SK-N-SH (cell line): Measurements from ENCODE around the gene LSM3.

Source experiments
- ELF1 ChIP-seq: IDR thresholded peaks from 2 replicates; pipeline ENCODE4 v1.4.0; 2012
- EP300 ChIP-seq, 2 experiments: IDR thresholded peaks; 2 replicates each; pipeline versions ENCODE4 v1.4.0 to v1.6.1; 2012; ENCODE audit warnings: borderline replicate concordance in 1 of 2, low read depth in 1 of 2, low read length in 1 of 2
- MXI1 ChIP-seq: IDR thresholded peaks from 2 replicates; pipeline ENCODE4 v1.6.1; 2012; ENCODE audit warnings: mild to moderate bottlenecking, low read depth, low read length, improper control_type of control experiment
- POLR2AphosphoS5 ChIP-seq: IDR thresholded peaks from 2 replicates; pipeline ENCODE4 v1.6.1; 2012; ENCODE audit warnings: low read depth, low read length
- RAD21 ChIP-seq: IDR thresholded peaks from 2 replicates; pipeline ENCODE4 v1.6.1; 2012; ENCODE audit warnings: mild to moderate bottlenecking, low read length
- RCOR1 ChIP-seq: fragments of 150-350 bp; IDR thresholded peaks from 2 replicates; pipeline ENCODE4 v1.6.1; 2017; ENCODE audit warnings: antibody characterized with exemption, low read length
- RFX5 ChIP-seq: IDR thresholded peaks from 2 replicates; pipeline ENCODE4 v1.6.1; 2012; ENCODE audit warnings: mild to moderate bottlenecking, improper control_type of control experiment, low read length
- TF ChIP-seq, protein P1 (sequence below): fragments of 200-600 bp; sonication (generic); IDR thresholded peaks from 2 replicates; pipeline ENCODE4 v1.6.1; 2017; ENCODE audit warnings: antibody characterized with exemption, mild to moderate bottlenecking, moderate library complexity
- TF ChIP-seq, protein P2 (sequence below): IDR thresholded peaks from 2 replicates; pipeline ENCODE4 v1.4.0; 2012; ENCODE audit warnings: low read depth, borderline replicate concordance
- TF ChIP-seq, protein P3 (sequence below): IDR thresholded peaks from 2 replicates; pipeline ENCODE4 v1.6.1; 2012; ENCODE audit warnings: mild to moderate bottlenecking, low read depth, low read length, moderate library complexity

DNA sequence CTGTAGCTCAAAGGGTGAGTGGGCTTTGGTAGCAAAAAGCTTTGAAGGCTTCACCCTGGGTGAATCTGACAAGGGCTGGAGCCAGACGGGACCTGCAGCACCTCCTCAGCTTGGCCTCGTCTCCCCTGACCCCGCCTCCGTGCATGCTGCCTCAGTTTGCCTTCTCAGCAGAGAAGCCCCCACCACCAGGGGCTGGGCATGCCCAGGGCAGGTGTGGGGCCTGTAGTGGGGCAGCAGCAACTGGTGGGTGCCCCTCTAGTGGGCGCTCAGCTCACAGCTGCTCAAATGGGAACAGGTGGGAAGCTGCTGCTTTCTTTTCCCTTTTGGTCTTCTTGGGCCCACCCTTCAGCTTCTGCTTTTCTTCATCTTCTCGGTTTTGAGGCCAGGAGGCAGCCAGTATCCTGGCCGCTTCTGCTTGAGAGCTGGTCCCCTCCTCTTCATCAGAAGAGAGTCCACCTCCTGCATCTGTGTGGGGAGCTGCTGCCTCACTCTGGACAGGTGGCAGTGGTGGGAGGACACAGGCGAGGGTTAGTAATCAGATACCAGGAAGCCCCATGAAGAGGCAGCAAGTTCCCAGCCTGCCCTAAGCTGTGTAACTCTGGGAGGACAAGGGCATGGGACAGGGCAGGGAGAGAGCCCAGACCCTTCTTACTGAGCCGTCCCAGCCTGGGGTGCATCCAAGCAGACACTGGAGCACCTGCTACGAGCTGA is 32.8 kb upstream of the LSM3 start:
- TF ChIP-seq MXI1: no peak
- no peak for TF ChIP-seq EP300 (IDR thresholded peaks at IDR 0.05; ENCODE audit: borderline replicate concordance in 1 of 2, low read depth in 1 of 2, low read length in 1 of 2)
- TF ChIP-seq, protein P1, sequence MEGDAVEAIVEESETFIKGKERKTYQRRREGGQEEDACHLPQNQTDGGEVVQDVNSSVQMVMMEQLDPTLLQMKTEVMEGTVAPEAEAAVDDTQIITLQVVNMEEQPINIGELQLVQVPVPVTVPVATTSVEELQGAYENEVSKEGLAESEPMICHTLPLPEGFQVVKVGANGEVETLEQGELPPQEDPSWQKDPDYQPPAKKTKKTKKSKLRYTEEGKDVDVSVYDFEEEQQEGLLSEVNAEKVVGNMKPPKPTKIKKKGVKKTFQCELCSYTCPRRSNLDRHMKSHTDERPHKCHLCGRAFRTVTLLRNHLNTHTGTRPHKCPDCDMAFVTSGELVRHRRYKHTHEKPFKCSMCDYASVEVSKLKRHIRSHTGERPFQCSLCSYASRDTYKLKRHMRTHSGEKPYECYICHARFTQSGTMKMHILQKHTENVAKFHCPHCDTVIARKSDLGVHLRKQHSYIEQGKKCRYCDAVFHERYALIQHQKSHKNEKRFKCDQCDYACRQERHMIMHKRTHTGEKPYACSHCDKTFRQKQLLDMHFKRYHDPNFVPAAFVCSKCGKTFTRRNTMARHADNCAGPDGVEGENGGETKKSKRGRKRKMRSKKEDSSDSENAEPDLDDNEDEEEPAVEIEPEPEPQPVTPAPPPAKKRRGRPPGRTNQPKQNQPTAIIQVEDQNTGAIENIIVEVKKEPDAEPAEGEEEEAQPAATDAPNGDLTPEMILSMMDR: no peak; the same call in 1 of the 2 replicates
- TF ChIP-seq RFX5: no peak
- TF ChIP-seq RCOR1: no peak
- TF ChIP-seq ELF1: no peak
- TF ChIP-seq, protein P2, sequence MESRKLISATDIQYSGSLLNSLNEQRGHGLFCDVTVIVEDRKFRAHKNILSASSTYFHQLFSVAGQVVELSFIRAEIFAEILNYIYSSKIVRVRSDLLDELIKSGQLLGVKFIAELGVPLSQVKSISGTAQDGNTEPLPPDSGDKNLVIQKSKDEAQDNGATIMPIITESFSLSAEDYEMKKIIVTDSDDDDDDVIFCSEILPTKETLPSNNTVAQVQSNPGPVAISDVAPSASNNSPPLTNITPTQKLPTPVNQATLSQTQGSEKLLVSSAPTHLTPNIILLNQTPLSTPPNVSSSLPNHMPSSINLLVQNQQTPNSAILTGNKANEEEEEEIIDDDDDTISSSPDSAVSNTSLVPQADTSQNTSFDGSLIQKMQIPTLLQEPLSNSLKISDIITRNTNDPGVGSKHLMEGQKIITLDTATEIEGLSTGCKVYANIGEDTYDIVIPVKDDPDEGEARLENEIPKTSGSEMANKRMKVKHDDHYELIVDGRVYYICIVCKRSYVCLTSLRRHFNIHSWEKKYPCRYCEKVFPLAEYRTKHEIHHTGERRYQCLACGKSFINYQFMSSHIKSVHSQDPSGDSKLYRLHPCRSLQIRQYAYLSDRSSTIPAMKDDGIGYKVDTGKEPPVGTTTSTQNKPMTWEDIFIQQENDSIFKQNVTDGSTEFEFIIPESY: no peak
- TF ChIP-seq RAD21: no peak
- TF ChIP-seq POLR2AphosphoS5: no peak
- TF ChIP-seq, protein P3, sequence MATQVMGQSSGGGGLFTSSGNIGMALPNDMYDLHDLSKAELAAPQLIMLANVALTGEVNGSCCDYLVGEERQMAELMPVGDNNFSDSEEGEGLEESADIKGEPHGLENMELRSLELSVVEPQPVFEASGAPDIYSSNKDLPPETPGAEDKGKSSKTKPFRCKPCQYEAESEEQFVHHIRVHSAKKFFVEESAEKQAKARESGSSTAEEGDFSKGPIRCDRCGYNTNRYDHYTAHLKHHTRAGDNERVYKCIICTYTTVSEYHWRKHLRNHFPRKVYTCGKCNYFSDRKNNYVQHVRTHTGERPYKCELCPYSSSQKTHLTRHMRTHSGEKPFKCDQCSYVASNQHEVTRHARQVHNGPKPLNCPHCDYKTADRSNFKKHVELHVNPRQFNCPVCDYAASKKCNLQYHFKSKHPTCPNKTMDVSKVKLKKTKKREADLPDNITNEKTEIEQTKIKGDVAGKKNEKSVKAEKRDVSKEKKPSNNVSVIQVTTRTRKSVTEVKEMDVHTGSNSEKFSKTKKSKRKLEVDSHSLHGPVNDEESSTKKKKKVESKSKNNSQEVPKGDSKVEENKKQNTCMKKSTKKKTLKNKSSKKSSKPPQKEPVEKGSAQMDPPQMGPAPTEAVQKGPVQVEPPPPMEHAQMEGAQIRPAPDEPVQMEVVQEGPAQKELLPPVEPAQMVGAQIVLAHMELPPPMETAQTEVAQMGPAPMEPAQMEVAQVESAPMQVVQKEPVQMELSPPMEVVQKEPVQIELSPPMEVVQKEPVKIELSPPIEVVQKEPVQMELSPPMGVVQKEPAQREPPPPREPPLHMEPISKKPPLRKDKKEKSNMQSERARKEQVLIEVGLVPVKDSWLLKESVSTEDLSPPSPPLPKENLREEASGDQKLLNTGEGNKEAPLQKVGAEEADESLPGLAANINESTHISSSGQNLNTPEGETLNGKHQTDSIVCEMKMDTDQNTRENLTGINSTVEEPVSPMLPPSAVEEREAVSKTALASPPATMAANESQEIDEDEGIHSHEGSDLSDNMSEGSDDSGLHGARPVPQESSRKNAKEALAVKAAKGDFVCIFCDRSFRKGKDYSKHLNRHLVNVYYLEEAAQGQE: no peak
